HG03196 (cell line): ENCODE results near the gene ZSCAN4.

Experiments
- ATAC-seq: cut with Tn5 transposase; IDR thresholded peaks from one replicate; pipeline ENCODE4 v1.9.1; 2021; ENCODE audit not compliant: unreplicated experiment

ZSCAN4 gene

GRCh38 chr19:57668635-57669034 is at the start of gene ZSCAN4:
Gene ZSCAN4 (plus strand): TSS chr19:57668935. CDS start chr19:57676146, 7,211 bp downstream.
- ATAC-seq = no peak

- ATAC-seq = no peak
These were observed 47.9 kb upstream of the ZSCAN4 start for GRCh38 chr19:57620673-57621348.

- ATAC-seq = no peak
These were observed 45.6 kb upstream of the ZSCAN4 start for GRCh38 chr19:57623091-57623490.

GRCh38 chr19:57632987-57633831 is 35.5 kb upstream of the ZSCAN4 start, which contains the start of gene ZNF211:
Gene ZNF211 (plus strand): TSS chr19:57633168. CDS start chr19:57633347, 179 bp downstream.
- ATAC-seq = peak; percentile 97

- no peak for ATAC-seq
These were observed 35.0 kb upstream of the ZSCAN4 start for GRCh38 chr19:57633832-57634131.

GRCh38 chr19:57637379-57637778 is 31.4 kb upstream of the ZSCAN4 start:
- no peak for ATAC-seq

GRCh38 chr19:57641715-57642234 is 27.0 kb upstream of the ZSCAN4 start:
- ATAC-seq = no peak

GRCh38 chr19:57642396-57643046 is 26.2 kb upstream of the ZSCAN4 start:
- no peak for ATAC-seq

- no peak for ATAC-seq
These were observed 25.0 kb upstream of the ZSCAN4 start for GRCh38 chr19:57643734-57644133.

- no peak for ATAC-seq
These were observed 20.3 kb upstream of the ZSCAN4 start for GRCh38 chr19:57648331-57649003.

- no peak for ATAC-seq
These were observed 17.1 kb upstream of the ZSCAN4 start for GRCh38 chr19:57651654-57651996.

- ATAC-seq = no peak
These were observed 15.0 kb upstream of the ZSCAN4 start for GRCh38 chr19:57653689-57654088.

GRCh38 chr19:57655443-57655842 is 13.3 kb upstream of the ZSCAN4 start:
- no peak for ATAC-seq

- ATAC-seq = no peak
These were observed 12.4 kb upstream of the ZSCAN4 start for GRCh38 chr19:57656346-57656745.

- no peak for ATAC-seq
These were observed 4.2 kb upstream of the ZSCAN4 start for GRCh38 chr19:57664269-57665127.

GRCh38 chr19:57665261-57665806 is 3.4 kb upstream of the ZSCAN4 start:
- no peak for ATAC-seq

GRCh38 chr19:57667228-57667627 is 1.5 kb upstream of the ZSCAN4 start:
- no peak for ATAC-seq

- ATAC-seq = no peak
These were observed 2.6 kb downstream of the ZSCAN4 start for GRCh38 chr19:57671124-57671895.

- ATAC-seq = no peak
These were observed 3.7 kb downstream of the ZSCAN4 start for GRCh38 chr19:57672466-57672865.
